ENCODE data around the gene RGS6. TPM values are rescaled to one million over a fixed set of nuclear protein-coding genes. Genes with fewer than 3 reads are reported as not detected.

The RGS6 gene
- total RNA-seq, 1 experiment from 2014 or later = not detected

DNA sequence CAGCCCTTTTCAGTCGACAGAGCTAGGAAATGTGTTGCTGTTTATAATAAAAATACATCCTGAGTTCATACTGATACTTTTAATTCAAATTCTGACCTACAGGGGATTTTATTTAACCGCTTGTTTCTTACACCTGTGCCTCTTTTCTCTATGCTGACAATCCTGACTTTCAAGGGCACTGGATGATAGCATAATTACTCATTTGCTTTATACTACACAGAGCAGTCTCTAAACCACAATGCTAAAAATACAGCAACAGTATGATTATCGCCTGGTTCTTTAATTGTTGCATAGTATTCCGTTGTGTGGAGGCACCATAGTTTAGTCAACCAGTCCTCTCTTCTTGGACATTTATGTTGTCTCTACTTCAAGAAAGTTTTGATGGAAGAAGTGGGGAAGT lies 588.8 kb downstream of the RGS6 start:
- no peaks in the 10 kb centered on the region for H3K4me1 Mint-ChIP-seq (ENCODE audit: low read depth, unreplicated experiment)
- no TSS peak for BruUV-seq (replicated peaks)
- no peaks in the 10 kb centered on the region for H3K36me3 Mint-ChIP-seq (ENCODE audit: insufficient read depth, unreplicated experiment)
- H3K27ac Mint-ChIP-seq (ENCODE audit: unreplicated experiment) = no peak overlapping the region
- TF ChIP-seq, protein P1, sequence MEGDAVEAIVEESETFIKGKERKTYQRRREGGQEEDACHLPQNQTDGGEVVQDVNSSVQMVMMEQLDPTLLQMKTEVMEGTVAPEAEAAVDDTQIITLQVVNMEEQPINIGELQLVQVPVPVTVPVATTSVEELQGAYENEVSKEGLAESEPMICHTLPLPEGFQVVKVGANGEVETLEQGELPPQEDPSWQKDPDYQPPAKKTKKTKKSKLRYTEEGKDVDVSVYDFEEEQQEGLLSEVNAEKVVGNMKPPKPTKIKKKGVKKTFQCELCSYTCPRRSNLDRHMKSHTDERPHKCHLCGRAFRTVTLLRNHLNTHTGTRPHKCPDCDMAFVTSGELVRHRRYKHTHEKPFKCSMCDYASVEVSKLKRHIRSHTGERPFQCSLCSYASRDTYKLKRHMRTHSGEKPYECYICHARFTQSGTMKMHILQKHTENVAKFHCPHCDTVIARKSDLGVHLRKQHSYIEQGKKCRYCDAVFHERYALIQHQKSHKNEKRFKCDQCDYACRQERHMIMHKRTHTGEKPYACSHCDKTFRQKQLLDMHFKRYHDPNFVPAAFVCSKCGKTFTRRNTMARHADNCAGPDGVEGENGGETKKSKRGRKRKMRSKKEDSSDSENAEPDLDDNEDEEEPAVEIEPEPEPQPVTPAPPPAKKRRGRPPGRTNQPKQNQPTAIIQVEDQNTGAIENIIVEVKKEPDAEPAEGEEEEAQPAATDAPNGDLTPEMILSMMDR (IDR thresholded peaks at IDR 0.05; ENCODE audit: unreplicated experiment) = no peak
- H3K27me3 Mint-ChIP-seq (ENCODE audit: unreplicated experiment) = no peaks in the 10 kb centered on the region
- CTCF ChIA-PET = no interaction called here
- no peak overlapping the region for H3K4me3 Mint-ChIP-seq (ENCODE audit: low read depth, unreplicated experiment)
- no peaks in the 10 kb centered on the region for H3K9me3 Mint-ChIP-seq (ENCODE audit: low read depth, unreplicated experiment)
- intact Hi-C loops (cut with micrococcal nuclease; ENCODE audit: unreplicated experiment) = loop anchor here (10.0 kb wide), 1 partner anchor 144 kb away; no protein-coding TSS in a partner anchor
- DNase-seq = no peak

DNA sequence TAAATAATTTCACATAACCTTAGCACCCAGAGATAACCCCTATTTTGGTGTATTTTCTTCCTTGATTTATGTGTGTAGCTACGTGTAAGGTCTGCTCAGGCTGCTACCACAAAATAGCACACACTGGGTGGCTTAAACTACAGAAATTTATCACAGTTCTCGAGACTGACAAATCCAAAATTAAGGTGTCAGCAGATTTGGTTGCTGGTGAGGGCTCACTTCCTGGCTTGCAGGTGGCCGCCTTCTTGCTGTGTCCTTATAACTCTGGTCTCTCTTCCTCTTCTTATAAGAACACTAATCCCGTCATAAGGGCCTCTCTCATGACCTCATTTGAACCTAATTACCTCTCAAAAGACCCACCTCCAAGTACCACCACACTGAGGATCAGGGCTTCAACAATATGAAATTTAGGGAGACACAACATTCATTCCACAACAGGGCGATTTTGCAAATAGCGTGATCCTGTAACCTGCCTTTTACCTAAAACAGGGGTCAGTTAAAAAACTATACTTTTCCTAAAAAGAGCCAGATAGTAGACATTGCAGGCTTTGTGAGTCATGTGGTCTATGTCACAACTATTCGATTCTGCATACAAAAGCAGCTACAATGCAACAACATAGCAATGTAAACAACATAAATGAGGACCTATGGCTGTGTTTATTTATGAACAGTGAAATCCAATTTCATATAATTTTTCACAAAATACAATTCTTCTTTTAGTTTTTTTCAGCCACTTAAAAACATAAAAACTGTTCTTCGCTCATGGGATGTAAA lies 589.9 kb downstream of the RGS6 start:
- no TSS peak for BruUV-seq (replicated peaks)
- H3K27me3 Mint-ChIP-seq (ENCODE audit: unreplicated experiment) = no peaks in the 10 kb centered on the region
- no peaks in the 10 kb centered on the region for H3K36me3 Mint-ChIP-seq (ENCODE audit: insufficient read depth, unreplicated experiment)
- H3K4me1 Mint-ChIP-seq (ENCODE audit: low read depth, unreplicated experiment) = no peaks in the 10 kb centered on the region
- intact Hi-C loops (cut with micrococcal nuclease; ENCODE audit: unreplicated experiment) = loop anchor here (10.0 kb wide), 1 partner anchor 143 kb away; no protein-coding TSS in a partner anchor
- CTCF ChIA-PET = interaction anchor here (0.5 kb wide), 1 partner anchor 782 kb away, joined by 3 read pairs; no protein-coding TSS in a partner anchor
- no peaks in the 10 kb centered on the region for H3K9me3 Mint-ChIP-seq (ENCODE audit: low read depth, unreplicated experiment)
- H3K27ac Mint-ChIP-seq (ENCODE audit: unreplicated experiment) = no peak overlapping the region
- TF ChIP-seq, protein P1 (IDR thresholded peaks at IDR 0.05; ENCODE audit: unreplicated experiment) = no peak
- no peak overlapping the region for H3K4me3 Mint-ChIP-seq (ENCODE audit: low read depth, unreplicated experiment)
- DNase-seq = no peak

DNA sequence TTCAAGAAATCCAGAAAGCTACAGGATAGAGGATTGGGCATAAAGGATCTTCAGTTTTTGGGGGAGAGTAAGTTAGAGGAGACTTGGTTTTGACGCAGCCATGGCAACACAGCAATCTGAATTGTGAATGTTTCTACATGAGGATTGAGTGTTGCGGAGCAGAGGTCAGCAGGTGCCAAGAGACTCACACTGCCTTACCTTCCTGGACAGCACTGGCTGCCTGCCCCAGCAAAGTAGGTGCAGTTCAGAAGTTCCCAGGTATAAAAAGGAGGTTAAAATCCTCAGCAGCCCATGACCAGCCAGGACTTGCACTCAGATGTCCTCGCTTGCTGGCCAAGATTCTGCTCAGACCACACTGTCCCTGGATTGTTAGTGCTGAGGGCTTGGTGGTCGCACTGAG lies 590.6 kb downstream of the RGS6 start:
- Mint-ChIP-seq H3K9me3 (ENCODE audit: low read depth, unreplicated experiment) (no peaks in the 10 kb centered on the region), H3K4me3 (ENCODE audit: low read depth, unreplicated experiment) (no peak overlapping the region), H3K36me3 (ENCODE audit: insufficient read depth, unreplicated experiment) (no peaks in the 10 kb centered on the region), H3K27me3 (ENCODE audit: unreplicated experiment) (no peaks in the 10 kb centered on the region), H3K4me1 (ENCODE audit: low read depth, unreplicated experiment) (peaks cover 1% of the 10 kb centered on the region), H3K27ac (ENCODE audit: unreplicated experiment) (no peak overlapping the region)
- DNase-seq = no peak
- BruUV-seq (replicated peaks) = no TSS peak
- intact Hi-C loops (cut with micrococcal nuclease; ENCODE audit: unreplicated experiment) = loop anchor here (10.0 kb wide), 1 partner anchor 142 kb away; no protein-coding TSS in a partner anchor
- CTCF ChIA-PET = no interaction called here
- TF ChIP-seq, protein P1 (IDR thresholded peaks at IDR 0.05; ENCODE audit: unreplicated experiment) = no peak

DNA sequence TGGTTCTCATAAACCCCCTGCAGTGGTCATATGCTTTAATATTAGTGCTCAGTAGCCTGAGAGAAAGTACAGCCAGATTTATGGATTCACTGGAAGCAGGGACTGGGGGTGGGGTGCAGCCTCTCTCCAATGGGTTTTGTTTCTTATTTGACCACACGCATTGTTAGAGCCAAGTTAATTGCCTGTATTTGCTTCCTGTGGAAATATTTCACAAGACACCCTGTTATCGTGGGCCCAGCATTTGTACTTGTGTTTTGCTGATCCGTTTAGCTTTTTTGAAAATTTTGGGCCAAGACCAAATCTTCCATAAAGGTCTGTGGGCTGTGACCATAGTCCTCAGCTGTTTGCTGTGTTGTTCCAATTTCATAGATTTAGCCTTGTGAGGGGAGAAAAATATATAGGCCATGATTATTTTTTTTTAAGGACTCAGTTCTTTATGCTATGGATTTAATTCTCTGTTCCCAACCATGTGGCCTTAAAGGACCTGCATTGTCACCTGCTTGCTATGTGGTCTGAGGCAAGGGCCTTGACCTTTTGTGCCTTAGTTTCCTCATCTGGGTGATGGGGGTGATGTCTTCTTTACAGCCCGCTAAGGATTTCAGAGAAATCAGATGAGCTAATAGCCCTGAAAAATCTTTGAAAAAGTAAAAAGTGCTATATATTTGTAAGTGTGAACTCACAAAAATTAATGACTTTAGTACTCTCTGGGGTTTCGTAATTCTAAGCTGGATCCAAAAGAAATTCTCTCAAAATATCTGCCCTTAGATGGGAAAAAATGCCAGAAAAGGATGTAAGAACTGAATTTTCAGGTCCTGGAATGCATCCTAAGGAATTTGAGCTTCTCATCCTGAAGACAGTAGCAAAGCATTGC lies 591.4 kb downstream of the RGS6 start:
- CTCF ChIA-PET = interaction anchor here (1.0 kb wide), 1 partner anchor 381 kb away, joined by 3 read pairs; no protein-coding TSS in a partner anchor
- no peaks in the 10 kb centered on the region for H3K36me3 Mint-ChIP-seq (ENCODE audit: insufficient read depth, unreplicated experiment)
- no peaks in the 10 kb centered on the region for H3K27me3 Mint-ChIP-seq (ENCODE audit: unreplicated experiment)
- intact Hi-C loops (cut with micrococcal nuclease; ENCODE audit: unreplicated experiment) = loop anchor here (10.0 kb wide), 1 partner anchor 141 kb away; no protein-coding TSS in a partner anchor
- TF ChIP-seq, protein P1 (IDR thresholded peaks at IDR 0.05; ENCODE audit: unreplicated experiment) = no peak
- no peak for DNase-seq
- BruUV-seq (replicated peaks) = no TSS peak
- H3K27ac Mint-ChIP-seq (ENCODE audit: unreplicated experiment) = no peak overlapping the region
- H3K9me3 Mint-ChIP-seq (ENCODE audit: low read depth, unreplicated experiment) = no peaks in the 10 kb centered on the region
- H3K4me3 Mint-ChIP-seq (ENCODE audit: low read depth, unreplicated experiment) = no peak overlapping the region
- peaks cover 9% of the 10 kb centered on the region for H3K4me1 Mint-ChIP-seq (ENCODE audit: low read depth, unreplicated experiment)
